CD4-positive, alpha-beta T cell treated with Interleukin-15 for 4 hours (primary cell): ENCODE measurements around the gene NECAP2.
A peak's percentile ranks its signal among the peaks of the same experiment; 100 is the strongest.
"Not testable (repeated sequence)": the region's sequence is repeated elsewhere in the genome, so short reads cannot be mapped to it uniquely, and the experiment has no call there.

Experiments
- DNase-seq: peaks from one replicate; pipeline ENCODE4 v3.0.0-alpha.2; 2020; ENCODE audit warnings: low spot score

The NECAP2 gene

DNA sequence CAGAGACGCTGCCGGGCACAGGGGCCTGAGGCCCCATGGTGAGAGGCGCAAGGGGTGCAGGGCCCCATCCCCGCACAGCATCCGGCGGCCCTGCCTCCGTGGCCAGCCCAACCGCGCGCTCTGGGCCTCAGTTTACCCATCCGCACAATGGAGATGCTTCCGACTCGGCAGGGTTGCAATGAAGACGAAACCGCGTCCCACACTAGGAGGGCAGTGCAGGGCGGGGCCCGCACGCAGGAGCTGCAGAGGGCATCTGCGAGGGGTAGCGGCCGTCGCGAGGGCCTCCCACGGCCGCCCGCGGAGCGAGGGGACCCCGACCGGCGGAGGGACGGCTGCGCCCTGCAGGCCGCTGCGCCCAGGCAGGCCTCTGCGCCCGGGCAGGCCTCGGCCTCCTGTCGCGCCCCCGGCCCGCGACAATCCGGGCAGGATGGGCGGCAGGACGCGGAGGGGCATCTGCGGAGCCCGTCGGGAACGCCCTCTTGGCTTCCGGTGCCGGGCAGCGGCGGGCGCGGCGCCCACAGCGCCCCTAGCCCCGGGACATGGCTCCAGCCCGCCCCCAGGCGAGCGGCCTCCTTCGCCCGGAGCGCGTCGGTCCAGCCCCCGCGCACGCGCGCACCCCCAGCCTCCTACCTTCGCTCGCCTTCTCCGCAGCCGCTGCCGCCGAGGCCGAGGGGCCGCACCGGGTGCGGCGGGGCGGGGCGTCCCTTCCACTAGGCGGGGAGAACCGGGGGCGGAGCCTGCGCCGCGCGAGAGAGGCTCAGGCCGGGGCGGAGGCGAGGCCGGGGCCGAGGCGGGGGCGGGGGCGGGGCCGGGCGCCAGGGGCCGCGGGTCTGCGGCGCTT lies 58.3 kb downstream of the NECAP2 start:
- peak; percentile 87 for DNase-seq

- DNase-seq = not testable (repeated sequence)
These were observed 59.9 kb downstream of the NECAP2 start for GRCh38 chr1:16500466-16500865.

DNA sequence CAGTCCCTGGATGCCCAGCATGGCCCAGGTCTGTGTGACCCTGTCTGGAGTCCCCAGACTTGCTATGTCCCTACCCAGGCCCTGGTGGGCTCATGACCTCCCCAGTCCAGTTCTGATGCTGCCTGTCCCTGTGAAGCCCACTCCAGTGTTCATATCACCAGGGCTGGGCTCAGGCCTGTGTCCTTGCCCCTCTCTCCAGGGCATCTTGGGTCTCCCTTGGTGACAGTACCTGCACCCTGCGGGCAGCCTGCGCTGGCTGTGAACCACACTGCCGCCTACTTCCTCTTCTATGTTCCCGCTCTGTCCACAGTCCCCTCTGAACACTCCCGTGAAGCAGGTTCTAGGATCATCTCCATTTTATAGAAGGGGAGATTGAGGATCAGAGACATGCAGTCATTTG lies 60.5 kb downstream of the NECAP2 start:
- DNase-seq = not testable (repeated sequence)

DNA sequence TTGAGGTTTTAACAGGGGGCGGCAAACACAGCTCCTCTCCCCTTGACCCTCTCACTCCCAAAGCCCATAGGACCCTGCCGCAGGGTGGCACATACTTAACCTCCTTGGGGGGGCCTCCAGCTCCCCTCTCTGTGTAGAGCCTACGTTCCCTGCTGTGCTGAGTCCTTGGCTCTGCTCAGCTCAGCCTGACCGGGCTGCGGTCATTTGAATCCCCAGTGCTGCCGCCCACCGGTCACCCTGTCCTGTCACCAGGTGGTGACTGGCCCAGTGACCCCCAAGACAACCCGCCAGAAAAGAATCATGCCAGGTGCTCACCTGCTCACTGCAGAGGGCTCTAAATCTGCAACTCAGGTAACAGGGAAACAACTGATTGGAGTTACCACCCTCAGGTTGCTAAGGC lies 60.9 kb downstream of the NECAP2 start:
- not testable (repeated sequence) for DNase-seq

GRCh38 chr1:16503494-16503893 lies 63.0 kb downstream of the NECAP2 start:
- no peak for DNase-seq

DNA sequence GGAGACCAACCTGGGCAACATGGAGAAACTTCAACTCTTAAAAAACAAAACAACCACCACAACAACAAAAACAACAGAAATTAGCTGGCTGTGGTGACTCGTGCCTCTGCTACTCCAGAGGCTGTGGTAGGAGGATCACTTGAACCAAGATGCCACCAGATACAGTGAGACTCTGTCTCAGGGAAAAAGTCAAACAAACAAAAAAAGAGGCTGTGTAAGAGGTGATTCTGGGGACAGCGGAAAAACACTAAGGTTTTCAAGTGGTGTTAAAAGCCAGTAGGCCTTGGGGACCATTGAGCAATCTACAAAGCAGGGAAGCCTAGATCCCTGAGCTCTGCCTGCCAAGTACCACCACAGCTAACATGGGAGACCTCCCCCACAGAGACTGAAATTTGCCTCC lies 65.3 kb downstream of the NECAP2 start:
- DNase-seq = not testable (repeated sequence)

DNA sequence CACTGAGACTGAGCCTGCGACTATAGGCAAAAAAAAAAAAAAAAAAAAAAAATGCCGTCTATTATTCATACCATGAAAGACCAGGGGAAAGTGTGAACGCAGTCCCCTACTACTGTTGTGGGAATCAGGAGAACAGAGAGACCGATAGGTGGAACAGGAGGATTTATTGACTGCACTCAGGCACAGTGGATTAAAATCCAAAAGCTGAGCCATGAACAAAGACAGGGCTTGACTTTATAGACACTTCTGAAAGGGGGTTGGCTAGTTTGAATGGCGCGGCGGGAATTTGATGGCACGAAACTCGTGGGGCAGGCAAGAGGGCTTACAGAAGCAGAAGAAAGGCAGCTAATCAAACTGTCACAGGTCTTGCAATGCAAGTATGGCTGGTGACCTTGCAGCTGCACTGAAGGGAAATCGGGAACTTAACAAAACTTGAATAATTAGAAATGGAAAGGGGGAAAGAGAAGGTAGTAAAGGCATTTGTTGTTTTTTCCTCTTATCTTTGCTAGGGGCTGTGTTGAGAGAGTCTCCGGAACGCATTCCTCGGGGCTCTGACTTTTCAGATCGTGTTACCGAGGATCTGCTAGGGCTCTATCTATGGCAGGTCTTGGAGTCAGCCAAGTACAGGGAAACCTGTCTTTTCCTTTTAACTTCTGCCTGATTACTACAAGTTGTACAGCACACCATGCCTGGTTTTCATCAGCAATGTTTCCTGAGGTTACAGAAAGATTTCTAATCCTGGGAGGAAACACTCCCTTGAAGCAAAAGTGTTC lies 66.0 kb downstream of the NECAP2 start:
- not testable (repeated sequence) for DNase-seq

DNA sequence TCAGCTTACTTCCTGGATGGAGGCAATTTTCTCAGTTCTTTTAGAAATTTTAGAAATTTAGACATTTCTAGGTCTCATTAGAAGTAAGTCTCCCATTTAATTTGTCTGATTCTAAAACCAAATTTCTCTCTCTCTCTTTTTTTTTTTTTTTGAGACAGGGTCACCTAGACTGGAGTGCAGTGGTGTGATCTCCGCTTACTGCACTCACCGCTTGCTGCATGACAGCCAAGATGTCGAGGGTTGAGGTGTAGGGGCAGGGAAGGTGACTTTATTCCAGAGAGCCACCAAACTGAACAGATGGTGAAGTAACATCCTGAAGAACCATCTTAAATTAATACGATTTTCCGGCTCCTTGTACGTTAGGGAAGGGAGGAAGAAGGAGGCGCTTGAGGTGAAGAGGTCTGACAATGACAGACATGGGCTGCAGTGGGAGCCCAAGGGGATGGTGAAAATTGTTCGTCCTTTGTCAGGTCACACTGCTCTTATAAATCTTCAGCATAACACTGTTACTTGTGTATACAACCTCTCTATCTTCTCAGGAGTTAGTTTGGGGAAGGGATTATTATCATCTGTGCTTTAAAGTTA lies 68.4 kb downstream of the NECAP2 start:
- DNase-seq = peak; percentile 27
